ENCODE measurements around the gene PCDHGB6.
A peak's percentile ranks its signal among the peaks of the same experiment; 100 is the strongest.
"Not testable (repeated sequence)": the region's sequence is repeated elsewhere in the genome, so short reads cannot be mapped to it uniquely, and the experiment has no call there.

The PCDHGB6 gene

GRCh38 chr5:141407790-141408505 lies at the start of gene PCDHGB6:
PCDHGB6 (plus strand) TSS chr5:141408021; CDS start chr5:141408203, 182 bp downstream.
- DNase-seq (ENCODE audit: low read depth) = peak; percentile 34

GRCh38 chr5:141359790-141360426 lies 47.9 kb upstream of the PCDHGB6 start, which contains the start of gene PCDHGB2:
PCDHGB2 (plus strand) TSS chr5:141359994; CDS start chr5:141360136, 142 bp downstream.
- peak; percentile 31 for DNase-seq (ENCODE audit: low read depth)

GRCh38 chr5:141360685-141361084 lies 47.1 kb upstream of the PCDHGB6 start:
- no peak for DNase-seq (ENCODE audit: low read depth)

GRCh38 chr5:141362719-141363118 lies 45.1 kb upstream of the PCDHGB6 start:
- no peak for DNase-seq (ENCODE audit: low read depth)

GRCh38 chr5:141363952-141364660 lies 43.7 kb upstream of the PCDHGB6 start, which contains the start of gene PCDHGA5:
PCDHGA5 (plus strand) TSS chr5:141364162; CDS start chr5:141364331, 169 bp downstream.
- no peak for DNase-seq (ENCODE audit: low read depth)

GRCh38 chr5:141366016-141366896 lies 41.6 kb upstream of the PCDHGB6 start:
- no peak for DNase-seq (ENCODE audit: low read depth)

- DNase-seq (ENCODE audit: low read depth) = peak; percentile 70
These were observed 37.6 kb upstream of the PCDHGB6 start, which contains the start of gene PCDHGB3 for GRCh38 chr5:141369994-141370848. PCDHGB3 (plus strand) TSS chr5:141370242; CDS start chr5:141370395, 153 bp downstream.

GRCh38 chr5:141371572-141372475 lies 36.0 kb upstream of the PCDHGB6 start:
- DNase-seq (ENCODE audit: low read depth) = no peak

GRCh38 chr5:141373673-141374317 lies 34.0 kb upstream of the PCDHGB6 start, which contains the start of gene PCDHGA6:
PCDHGA6 (plus strand) TSS chr5:141373891; CDS start chr5:141374084, 193 bp downstream.
- DNase-seq (ENCODE audit: low read depth) = peak; percentile 40

GRCh38 chr5:141374627-141375026 lies 33.2 kb upstream of the PCDHGB6 start:
- no peak for DNase-seq (ENCODE audit: low read depth)

GRCh38 chr5:141375444-141376155 lies 32.2 kb upstream of the PCDHGB6 start:
- not testable (repeated sequence) for DNase-seq (ENCODE audit: low read depth)

- DNase-seq (ENCODE audit: low read depth) = peak; percentile 37
These were observed 25.1 kb upstream of the PCDHGB6 start, which contains the start of gene PCDHGA7 for GRCh38 chr5:141382469-141383294. PCDHGA7 (plus strand) TSS chr5:141382742; CDS start chr5:141382900, 158 bp downstream.

- no peak for DNase-seq (ENCODE audit: low read depth)
These were observed 24.5 kb upstream of the PCDHGB6 start for GRCh38 chr5:141383345-141383744.

- DNase-seq (ENCODE audit: low read depth) = no peak
These were observed 23.2 kb upstream of the PCDHGB6 start for GRCh38 chr5:141384471-141385267.

- DNase-seq (ENCODE audit: low read depth) = not testable (repeated sequence)
These were observed 20.1 kb upstream of the PCDHGB6 start, which contains the start of gene PCDHGB4 for GRCh38 chr5:141387557-141388311. PCDHGB4 (plus strand) TSS chr5:141387698; CDS start chr5:141387885, 187 bp downstream.

All from amniotic epithelial cell (primary cell).